Natural killer cell (primary cell): ENCODE measurements around the gene CCDC88C. TPM values are rescaled to one million over a fixed set of nuclear protein-coding genes. Genes with fewer than 3 reads are reported as not detected.

Experiments
- ATAC-seq, 3 donors: fragments of 150-1000 bp in 2 of 3; fragments of 200-7000 bp in 1 of 3; cut with Tn5 transposase; 1 replicate in 1 of 3; 2 replicates in 2 of 3; pipeline ENCODE4 v1.10.0; 2021; ENCODE audit warnings: mild to moderate bottlenecking in 2 of 3, moderate library complexity in 2 of 3
- DNase-seq, 2 donors: peaks; one replicate each; pipeline versions ENCODE4 v3.0.0 to v3.0.0-alpha.2; 2013 to 2021; ENCODE audit warnings: mixed read lengths in 1 of 2
- H3K27ac ChIP-seq: one replicate; pipeline ENCODE4 v1.5.1; 2013; ENCODE audit warnings: mild to moderate bottlenecking, low read length
- H3K27me3 ChIP-seq: one replicate; pipeline ENCODE4 v1.6.1; 2013; ENCODE audit warnings: low read length; ENCODE audit not compliant: control insufficient read depth, insufficient read depth
- H3K36me3 ChIP-seq: one replicate; pipeline ENCODE4 v1.6.1; 2013; ENCODE audit warnings: low read length; ENCODE audit not compliant: control insufficient read depth, insufficient read depth
- H3K4me1 ChIP-seq: one replicate; pipeline ENCODE4 v1.6.1; 2013; ENCODE audit warnings: low read length; ENCODE audit not compliant: control insufficient read depth, insufficient read depth
- H3K4me3 ChIP-seq: one replicate; pipeline ENCODE4 v1.5.1; 2013; ENCODE audit warnings: low read length
- H3K9me3 ChIP-seq: one replicate; pipeline ENCODE4 v1.6.1; 2013; ENCODE audit warnings: low read length; ENCODE audit not compliant: control insufficient read depth, insufficient read depth
- H3K27ac Mint-ChIP-seq, 2 donors: one replicate each; pipeline ENCODE4 v1.8.0; 2022; ENCODE audit warnings: mild to moderate bottlenecking in 2 of 2, mixed read lengths in 2 of 2, moderate library complexity in 1 of 2
- H3K27me3 Mint-ChIP-seq, 2 donors: one replicate each; pipeline ENCODE4 v1.8.0; 2022; ENCODE audit warnings: low read depth in 2 of 2, mixed read lengths in 2 of 2
- H3K36me3 Mint-ChIP-seq: one replicate; pipeline ENCODE4 v1.8.0; 2022; ENCODE audit warnings: mixed read lengths
- H3K4me1 Mint-ChIP-seq, 2 donors: one replicate each; pipeline ENCODE4 v1.8.0; 2022; ENCODE audit warnings: mixed read lengths in 2 of 2
- H3K4me3 Mint-ChIP-seq: one replicate; pipeline ENCODE4 v1.8.0; 2022; ENCODE audit warnings: mild to moderate bottlenecking, moderate library complexity, mixed read lengths
- H3K9me3 Mint-ChIP-seq, 2 donors: one replicate each; pipeline ENCODE4 v1.8.0; 2022; ENCODE audit warnings: mixed read lengths in 2 of 2
- CTCF ChIP-seq: fragments of 200-600 bp; IDR thresholded peaks from one replicate; pipeline ENCODE4 v1.8.0; 2022; ENCODE audit warnings: antibody characterized with exemption
- WGBS: methylation state at CpG from one replicate; pipeline ENCODE4 v1.1.7; 2013; ENCODE audit warnings: missing lambda C conversion rate; ENCODE audit not compliant: insufficient coverage; 5-methylcytosine and 5-hydroxymethylcytosine counted together
- intact Hi-C: fragments of 100-400 bp; cut with micrococcal nuclease; formaldehyde crosslinking; loops from one replicate; pipeline ENCODE4 v1.14.2; 2022
- total RNA-seq, 4 donors: library from RNA; stranded (reverse); fragments of 120-200 nt in 1 of 4; gene quantifications; one replicate each; pipeline versions ENCODE4 v1.2.3 to v1.2.4, GENCODE V29; 2013 to 2022

CCDC88C gene
- total RNA-seq, 3 donors from 2014 or later (not counting 1 experiment from before 2014, with no cell fraction given), result 432 to 516 (median 438) TPM

- no peaks in the 10 kb centered on the region for H3K27me3 ChIP-seq
- no peak for TF ChIP-seq CTCF
- DNase-seq (no peak), ATAC-seq (no peak)
- 58% methylated on average over 7 of the region's 7 CpGs for WGBS
- peaks cover 11% of the 10 kb centered on the region for H3K36me3 ChIP-seq
- Mint-ChIP-seq H3K36me3 (no peaks in the 10 kb centered on the region), H3K4me1 (peaks cover 85 to 91% of the 10 kb centered on the region in 2 donors), H3K4me3 (peak overlapping the region; percentile 87), H3K27ac (peak overlapping the region; percentile 96 to 98), H3K27me3 (no peaks in the 10 kb centered on the region), H3K9me3 (no peaks in the 10 kb centered on the region)
- intact Hi-C loops, result loop anchor here (1.0 to 2.0 kb wide), 4 partner anchors 10 to 53 kb away; partner anchors contain the start of gene CCDC88C
- H3K27ac ChIP-seq, result peak overlapping the region; percentile 90
- H3K4me1 ChIP-seq, result peaks cover 95% of the 10 kb centered on the region
- H3K4me3 ChIP-seq, result no peak overlapping the region
- H3K9me3 ChIP-seq, result no peaks in the 10 kb centered on the region
These were observed 15.9 kb downstream of the CCDC88C start for GRCh38 chr14:91401751-91402150.

GRCh38 chr14:91400696-91401095 lies 16.9 kb downstream of the CCDC88C start:
- no peaks in the 10 kb centered on the region for H3K9me3 ChIP-seq
- H3K27me3 ChIP-seq, result no peaks in the 10 kb centered on the region
- no peaks in the 10 kb centered on the region for H3K9me3 Mint-ChIP-seq
- H3K4me1 ChIP-seq, result peaks cover 95% of the 10 kb centered on the region
- TF ChIP-seq CTCF, result no peak
- no peaks in the 10 kb centered on the region for H3K36me3 Mint-ChIP-seq
- DNase-seq, result no peak
- peak overlapping the region; percentile 82 for H3K27ac ChIP-seq
- peaks cover 5% of the 10 kb centered on the region for H3K36me3 ChIP-seq
- H3K4me3 Mint-ChIP-seq, result peak overlapping the region; percentile 99
- intact Hi-C loops, result loop anchor here (2.0 kb wide), 1 partner anchor 22 kb away; no protein-coding TSS in a partner anchor
- H3K4me3 ChIP-seq, result no peak overlapping the region
- H3K27me3 Mint-ChIP-seq, result no peaks in the 10 kb centered on the region
- WGBS, result no CpG with 5 or more reads among the region's 1 CpG
- peak overlapping the region; percentile 96 to 98 for H3K27ac Mint-ChIP-seq
- no peak for ATAC-seq
- H3K4me1 Mint-ChIP-seq, result peaks cover 89 to 92% of the 10 kb centered on the region in 2 donors

- Mint-ChIP-seq H3K36me3 (no peaks in the 10 kb centered on the region), H3K9me3 (no peaks in the 10 kb centered on the region), H3K27ac (peak overlapping the region; percentile 96 to 98), H3K27me3 (no peaks in the 10 kb centered on the region), H3K4me1 (peaks cover 89 to 92% of the 10 kb centered on the region in 2 donors), H3K4me3 (peak overlapping the region; percentile 99)
- H3K4me3 ChIP-seq, result peak overlapping the region; percentile 69
- H3K27ac ChIP-seq, result peak overlapping the region; percentile 82
- DNase-seq (peak in 1 of 2 donors; percentile 77), ATAC-seq (peak; percentile 42 to 54 (median 51))
- no peak for TF ChIP-seq CTCF
- H3K27me3 ChIP-seq, result no peaks in the 10 kb centered on the region
- H3K36me3 ChIP-seq, result peaks cover 6% of the 10 kb centered on the region
- peaks cover 95% of the 10 kb centered on the region for H3K4me1 ChIP-seq
- intact Hi-C loops, result loop anchor here (2.0 kb wide), 1 partner anchor 21 kb away; no protein-coding TSS in a partner anchor
- H3K9me3 ChIP-seq, result no peaks in the 10 kb centered on the region
- WGBS, result 11% methylated on average over 17 of the region's 20 CpGs
These were observed 17.6 kb downstream of the CCDC88C start for GRCh38 chr14:91399868-91400640.
